BLaER1 (cell line): ENCODE measurements around the gene RRM2.
"Not testable (repeated sequence)": the region's sequence is repeated elsewhere in the genome, so short reads cannot be mapped to it uniquely, and the experiment has no call there.

Experiments
- H3K27ac ChIP-seq: shearing (Covaris generic); formaldehyde crosslinking; 2 replicates; pipeline ENCODE4 v1.8.1; 2022
- H3K27me3 ChIP-seq: shearing (Covaris generic); formaldehyde crosslinking; 2 replicates; pipeline ENCODE4 v1.8.1; 2022
- H3K36me3 ChIP-seq: shearing (Covaris generic); formaldehyde crosslinking; 2 replicates; pipeline ENCODE4 v1.8.1; 2022
- H3K4me1 ChIP-seq: shearing (Covaris generic); formaldehyde crosslinking; 2 replicates; pipeline ENCODE4 v1.8.1; 2022
- H3K4me2 ChIP-seq: shearing (Covaris generic); formaldehyde crosslinking; 2 replicates; pipeline ENCODE4 v1.8.1; 2022
- H3K4me3 ChIP-seq: shearing (Covaris generic); formaldehyde crosslinking; 2 replicates; pipeline ENCODE4 v1.8.1; 2022
- H3K9ac ChIP-seq: shearing (Covaris generic); formaldehyde crosslinking; 2 replicates; pipeline ENCODE4 v1.8.1; 2022
- H3K9me3 ChIP-seq: shearing (Covaris generic); formaldehyde crosslinking; 2 replicates; pipeline ENCODE4 v1.8.1; 2022
- H4K20me1 ChIP-seq: shearing (Covaris generic); formaldehyde crosslinking; 2 replicates; pipeline ENCODE4 v1.8.1; 2022
- Cebpa-rat ChIP-seq: shearing (Covaris generic); IDR thresholded peaks from 2 replicates; pipeline ENCODE4 v1.8.1; 2022

The RRM2 gene

DNA sequence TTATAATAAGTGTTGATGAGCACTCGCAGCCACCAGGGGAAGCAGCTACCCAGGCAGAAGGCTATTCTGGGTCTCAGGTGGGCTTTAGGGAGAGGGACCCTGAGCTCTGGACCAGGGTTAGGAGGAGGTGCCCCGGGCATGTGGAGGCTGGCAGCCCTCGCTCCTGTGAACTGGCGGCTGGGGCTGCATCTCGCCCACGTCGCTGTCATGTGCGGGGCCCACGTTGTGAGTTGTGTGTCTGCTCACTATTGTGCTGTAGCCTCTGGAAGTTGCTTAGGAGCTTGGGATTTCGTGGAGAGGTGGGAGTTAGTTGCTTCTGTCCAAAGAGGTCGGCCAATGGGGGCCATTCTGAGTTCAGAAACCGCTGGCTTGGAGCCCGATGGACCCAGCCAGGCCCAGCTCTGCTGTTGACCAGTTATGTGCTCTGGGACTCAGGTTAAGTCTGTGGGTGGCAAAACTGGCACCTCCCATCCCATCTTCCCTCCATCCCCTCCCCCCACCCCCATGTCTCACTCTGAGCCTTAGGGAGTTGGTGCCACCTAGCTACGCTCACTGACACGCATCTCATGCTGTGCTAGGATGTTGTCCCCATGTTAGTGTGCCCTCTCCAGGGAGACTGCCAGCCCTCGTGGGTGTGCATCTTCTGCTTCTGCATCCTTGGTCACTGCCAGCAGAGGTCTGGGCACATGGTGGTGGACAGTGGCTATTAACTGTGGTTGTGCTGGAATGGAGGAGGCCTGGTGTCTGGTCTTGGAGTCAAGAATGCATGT lies 18.5 kb downstream of the RRM2 start:
- Histone ChIP-seq H4K20me1 (peaks cover 60% of the 10 kb centered on the region), H3K9ac (peak overlapping the region; percentile 15; the same call in 1 of the 2 replicates), H3K9me3 (no peaks in the 10 kb centered on the region), H3K4me2 (peak overlapping the region; percentile 74), H3K4me1 (peaks cover 69% of the 10 kb centered on the region), H3K36me3 (peaks cover 79% of the 10 kb centered on the region), H3K4me3 (0 out of 2 replicates have a peak overlapping the region, but pooled peaks have one; percentile 13), H3K27me3 (no peaks in the 10 kb centered on the region), H3K27ac (peak overlapping the region; percentile 47; the same call in 1 of the 2 replicates)
- no peak for TF ChIP-seq Cebpa-rat

DNA sequence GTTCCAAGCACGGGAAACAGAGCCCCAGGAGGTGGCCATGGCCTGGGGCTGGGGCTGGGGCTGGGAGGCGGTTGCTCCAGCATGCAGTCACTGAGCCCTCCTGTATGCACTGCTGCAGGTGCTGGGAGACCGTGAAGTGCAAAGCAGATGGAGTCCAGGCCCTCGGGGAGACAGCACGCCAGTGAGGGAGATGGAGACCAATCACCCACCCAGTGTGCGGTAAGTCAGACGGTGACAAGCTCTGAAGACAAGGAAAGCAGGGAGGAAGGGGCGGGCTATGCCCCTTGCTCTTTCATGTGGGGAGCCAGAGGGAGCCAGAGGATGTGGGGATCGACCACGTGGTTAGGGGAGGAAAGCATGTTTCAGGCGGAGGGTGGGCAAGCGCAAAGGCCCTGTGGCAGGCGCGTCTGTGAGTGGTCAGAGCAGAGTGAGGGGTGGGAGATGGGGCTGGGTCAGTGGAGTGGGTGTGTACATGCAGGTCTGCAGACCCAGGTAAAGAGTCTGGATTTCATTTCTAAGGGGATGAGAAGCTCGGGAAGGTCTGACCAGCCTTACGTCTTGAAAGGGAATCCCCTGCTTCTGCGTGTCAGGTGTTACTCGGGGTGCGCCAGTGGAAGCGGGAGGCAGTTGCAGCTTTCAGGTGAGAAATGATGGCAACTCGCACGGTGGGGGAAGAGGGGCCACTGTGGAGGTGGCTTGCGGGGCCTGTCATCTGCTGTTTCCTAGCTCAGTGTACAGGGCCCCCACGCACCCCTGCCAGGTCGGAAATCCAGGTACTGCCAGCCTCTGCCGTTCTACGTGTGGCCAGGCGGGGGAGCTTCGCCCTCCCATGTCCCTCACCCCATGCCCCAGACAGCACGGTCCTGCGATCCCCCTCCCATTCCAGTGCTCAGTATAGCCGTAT lies 19.4 kb downstream of the RRM2 start:
- Histone ChIP-seq H3K4me2 (peak overlapping the region; percentile 74), H3K4me1 (peaks cover 69% of the 10 kb centered on the region), H3K27me3 (no peaks in the 10 kb centered on the region)

DNA sequence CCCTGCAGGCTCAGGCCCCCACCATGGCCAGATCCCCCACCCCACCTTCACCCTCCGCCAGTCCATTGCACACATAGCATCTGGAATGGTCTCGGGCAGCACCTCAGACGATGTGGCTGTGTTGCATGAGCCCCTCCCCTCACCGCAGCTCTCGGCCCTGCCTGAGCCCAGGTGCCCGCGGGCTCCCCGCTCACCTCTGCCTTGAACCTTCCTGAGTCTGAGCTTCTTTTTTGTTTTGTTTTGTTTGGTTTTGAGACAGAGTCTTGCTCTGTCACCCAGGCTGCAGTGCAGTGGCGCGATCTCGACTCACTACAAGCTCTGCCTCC lies 20.1 kb downstream of the RRM2 start:
- Histone ChIP-seq H3K4me3 (no peak overlapping the region), H3K27ac (no peak overlapping the region), H3K9me3 (no peaks in the 10 kb centered on the region), H3K4me1 (peaks cover 69% of the 10 kb centered on the region), H4K20me1 (peaks cover 55% of the 10 kb centered on the region), H3K36me3 (peaks cover 79% of the 10 kb centered on the region), H3K27me3 (no peaks in the 10 kb centered on the region), H3K9ac (no peak overlapping the region), H3K4me2 (peak overlapping the region; percentile 74)
- TF ChIP-seq Cebpa-rat, result no peak

More for the DNA sequence above, 19.4 kb downstream of the RRM2 start:
- no peak for TF ChIP-seq Cebpa-rat
- Histone ChIP-seq H3K36me3 (peaks cover 79% of the 10 kb centered on the region), H3K9ac (no peak overlapping the region), H4K20me1 (peaks cover 55% of the 10 kb centered on the region), H3K4me3 (0 out of 2 replicates have a peak overlapping the region, but pooled peaks have one; percentile 13), H3K9me3 (no peaks in the 10 kb centered on the region), H3K27ac (peak overlapping the region; percentile 47; the same call in 1 of the 2 replicates)

DNA sequence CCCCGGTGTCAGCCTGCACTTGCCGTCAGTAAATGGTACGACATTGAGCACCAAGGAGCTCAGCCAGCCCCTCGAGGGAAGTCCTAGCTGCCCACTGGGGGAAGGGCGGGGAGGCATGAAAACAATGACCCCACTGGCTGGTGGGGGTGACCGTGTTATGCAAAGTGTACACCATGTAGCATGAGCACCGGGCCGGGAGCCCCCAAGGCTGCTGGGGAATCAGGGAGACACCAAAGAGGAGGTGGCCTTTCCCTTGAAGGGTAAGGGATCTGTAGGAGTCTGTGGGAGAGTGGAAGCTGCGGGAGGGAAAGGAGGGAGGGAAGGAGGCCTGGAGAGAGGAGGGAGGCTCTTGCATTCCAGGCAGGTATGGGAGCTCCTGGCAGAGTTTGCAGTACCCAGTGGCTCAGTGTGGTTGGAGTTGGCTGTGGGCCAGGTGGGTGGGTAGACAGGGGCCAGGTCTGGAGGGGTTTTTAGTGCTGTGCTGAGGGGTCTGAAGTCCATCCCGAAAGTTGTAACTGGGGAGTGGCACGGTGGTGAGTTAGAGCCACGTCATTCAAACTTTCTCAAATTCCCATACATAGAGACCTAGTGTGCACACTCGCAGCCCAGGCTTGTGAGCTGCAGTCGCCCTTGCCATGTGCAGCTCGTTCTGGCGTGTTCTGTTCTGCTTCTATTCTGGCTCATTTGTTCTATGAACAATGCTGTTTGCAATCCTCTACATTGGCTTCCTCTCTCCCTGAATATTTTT lies 22.4 kb downstream of the RRM2 start:
- peak overlapping the region; percentile 74 for H3K4me2 ChIP-seq
- TF ChIP-seq Cebpa-rat, result no peak
- H3K4me3 ChIP-seq, result no peak overlapping the region
- H3K36me3 ChIP-seq, result peaks cover 85% of the 10 kb centered on the region
- peak overlapping the region; percentile 35; the same call in 1 of the 2 replicates for H3K27ac ChIP-seq
- peaks cover 59% of the 10 kb centered on the region for H3K4me1 ChIP-seq
- H3K27me3 ChIP-seq, result no peaks in the 10 kb centered on the region
- H3K9me3 ChIP-seq, result no peaks in the 10 kb centered on the region
- peaks cover 53% of the 10 kb centered on the region for H4K20me1 ChIP-seq
- no peak overlapping the region for H3K9ac ChIP-seq

DNA sequence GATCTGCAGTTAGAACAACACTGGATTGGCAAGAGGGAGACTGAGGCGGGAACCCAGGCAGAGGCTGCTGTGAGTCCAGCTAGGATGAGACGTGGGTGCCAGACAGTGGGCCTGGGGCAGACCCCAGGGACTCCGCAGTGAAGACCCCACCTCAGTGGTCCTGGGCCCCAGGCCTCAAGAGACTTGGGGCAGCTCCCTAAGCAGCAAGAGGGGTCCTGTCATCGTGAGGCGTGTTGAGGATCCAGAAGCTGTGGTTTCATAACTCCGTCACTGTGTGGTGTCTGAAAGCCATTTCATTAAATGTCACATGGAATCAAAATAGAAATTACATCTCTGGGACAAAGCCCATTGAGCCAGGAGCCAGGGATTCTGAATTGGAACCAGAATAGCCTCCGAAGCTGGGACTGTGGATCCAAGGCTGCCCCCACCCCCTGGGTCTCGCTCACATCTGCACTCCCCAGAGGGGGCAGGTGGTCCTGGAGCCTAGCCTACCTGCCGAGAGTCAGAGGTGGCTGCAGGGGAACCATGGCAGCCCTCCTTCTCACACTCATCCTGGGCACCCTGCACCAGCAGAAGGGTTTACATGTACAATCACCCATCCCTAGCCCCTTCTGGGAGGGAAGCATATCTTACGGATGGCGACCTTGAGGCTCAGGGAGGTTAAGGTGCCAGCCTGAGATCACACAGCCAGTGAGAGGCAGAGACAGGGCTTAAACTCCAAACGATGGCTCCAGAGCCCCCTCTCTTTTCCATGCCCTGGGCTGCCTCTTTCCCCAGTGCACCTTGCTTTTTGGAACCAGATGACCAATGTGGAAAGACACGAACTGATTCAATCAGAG lies 23.2 kb downstream of the RRM2 start:
- H3K36me3 ChIP-seq, result peaks cover 86% of the 10 kb centered on the region
- no peak overlapping the region for H3K4me2 ChIP-seq
- no peak for TF ChIP-seq Cebpa-rat
- peak overlapping the region; percentile 35; the same call in 1 of the 2 replicates for H3K27ac ChIP-seq
- H3K9me3 ChIP-seq, result no peaks in the 10 kb centered on the region
- no peaks in the 10 kb centered on the region for H3K27me3 ChIP-seq
- H3K4me3 ChIP-seq, result no peak overlapping the region
- peaks cover 51% of the 10 kb centered on the region for H3K4me1 ChIP-seq
- H4K20me1 ChIP-seq, result peaks cover 45% of the 10 kb centered on the region
- H3K9ac ChIP-seq, result no peak overlapping the region

DNA sequence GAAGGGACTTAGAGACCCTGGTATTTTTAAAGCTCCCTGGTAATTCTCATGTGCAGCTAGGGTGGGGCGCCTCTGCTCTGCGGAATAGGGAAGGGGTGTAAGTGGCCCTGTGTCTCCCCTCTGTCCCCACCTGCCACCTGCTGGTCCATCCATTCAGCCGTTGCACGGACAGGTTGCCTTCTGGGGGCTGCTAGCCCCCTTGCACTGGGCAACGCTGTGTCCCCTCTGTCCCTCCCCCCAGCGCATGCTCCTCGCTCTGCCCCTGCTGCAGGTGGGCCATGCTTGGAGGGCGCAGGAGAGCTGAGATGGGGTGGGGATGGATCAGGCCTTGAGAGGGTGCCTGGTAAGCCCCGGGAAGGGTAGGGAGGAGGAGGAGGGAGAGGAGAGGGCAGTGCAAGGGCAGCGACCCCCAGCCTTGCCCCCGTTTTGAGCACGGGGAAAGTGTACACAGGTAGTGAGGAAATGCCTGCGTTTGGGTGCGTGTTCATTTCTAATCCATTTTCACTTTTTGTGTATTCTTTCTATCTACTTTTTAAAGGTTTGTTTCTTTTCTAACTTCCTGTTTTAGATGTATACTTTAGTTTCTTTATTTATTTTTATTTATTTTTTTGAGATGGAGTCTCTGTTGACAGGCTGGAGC lies 23.9 kb downstream of the RRM2 start:
- no peaks in the 10 kb centered on the region for H3K27me3 ChIP-seq
- no peak overlapping the region for H3K4me3 ChIP-seq
- no peak for TF ChIP-seq Cebpa-rat
- no peaks in the 10 kb centered on the region for H3K9me3 ChIP-seq
- H3K27ac ChIP-seq, result no peak overlapping the region
- H3K4me1 ChIP-seq, result peaks cover 43% of the 10 kb centered on the region
- H3K4me2 ChIP-seq, result no peak overlapping the region
- peaks cover 37% of the 10 kb centered on the region; the same call in 1 of the 2 replicates for H4K20me1 ChIP-seq
- no peak overlapping the region for H3K9ac ChIP-seq
- H3K36me3 ChIP-seq, result peaks cover 90% of the 10 kb centered on the region

DNA sequence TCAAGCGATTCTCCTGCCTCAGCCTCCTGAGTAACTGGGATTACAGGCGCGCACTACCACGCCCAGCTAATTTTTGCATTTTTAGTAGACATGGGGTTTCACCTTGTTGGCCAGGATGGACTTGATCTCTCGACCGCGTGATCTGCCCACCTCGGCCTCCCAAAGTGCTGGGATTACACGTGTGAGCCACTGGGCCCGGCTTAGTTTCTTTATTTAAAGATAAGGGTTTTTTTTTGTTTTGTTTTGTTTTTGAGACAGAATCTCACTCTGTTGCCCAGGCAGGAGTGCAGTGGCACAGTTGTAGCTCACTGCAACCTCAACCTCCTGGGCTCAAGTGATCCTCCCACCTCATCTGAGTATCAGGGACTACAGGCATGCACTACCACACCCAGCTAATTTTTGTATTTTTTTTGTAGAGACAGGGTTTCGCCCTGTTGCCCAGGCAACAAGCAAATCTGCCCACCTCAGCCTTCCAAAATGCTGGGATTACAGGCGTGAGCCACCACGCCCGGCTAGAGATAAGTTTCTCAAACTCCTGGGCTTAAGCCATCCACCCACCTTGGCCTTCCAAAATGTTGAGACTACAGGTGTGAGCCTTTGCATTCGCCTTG lies 24.6 kb downstream of the RRM2 start:
- not testable (repeated sequence) for H3K9ac ChIP-seq, H3K4me2 ChIP-seq, H3K4me3 ChIP-seq, H3K9me3 ChIP-seq, H3K27ac ChIP-seq, H3K27me3 ChIP-seq
- Histone ChIP-seq H3K36me3 (peaks cover 90% of the 10 kb centered on the region), H3K4me1 (peaks cover 37% of the 10 kb centered on the region), H4K20me1 (peaks cover 31% of the 10 kb centered on the region; the same call in 1 of the 2 replicates)

DNA sequence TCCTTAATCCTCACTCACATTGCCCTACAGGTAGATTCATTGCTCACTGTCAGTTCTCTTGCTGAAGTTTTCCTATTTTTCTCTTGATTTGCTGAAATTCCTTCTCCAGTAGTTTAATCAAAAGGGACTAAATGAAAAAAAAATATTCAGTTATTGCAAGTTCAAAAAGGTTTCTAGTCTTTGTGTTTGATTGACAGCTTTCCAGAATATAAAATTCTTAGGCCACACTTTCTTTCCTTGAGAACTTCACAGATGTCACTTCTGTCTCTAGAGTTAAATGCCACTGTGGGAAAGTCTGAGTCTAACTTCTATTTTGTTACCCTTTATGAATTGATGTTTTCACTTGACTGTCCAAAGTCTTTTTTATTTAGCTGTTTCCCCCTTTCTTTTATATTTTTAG lies 25.7 kb downstream of the RRM2 start:
- no peak overlapping the region for H3K9ac ChIP-seq
- no peak for TF ChIP-seq Cebpa-rat
- no peak overlapping the region for H3K4me2 ChIP-seq
- peaks cover 26% of the 10 kb centered on the region for H3K4me1 ChIP-seq
- no peaks in the 10 kb centered on the region for H3K9me3 ChIP-seq
- H4K20me1 ChIP-seq, result peaks cover 20% of the 10 kb centered on the region; the same call in 1 of the 2 replicates
- no peak overlapping the region for H3K27ac ChIP-seq
- H3K27me3 ChIP-seq, result no peaks in the 10 kb centered on the region
- H3K4me3 ChIP-seq, result no peak overlapping the region
- H3K36me3 ChIP-seq, result peaks cover 89% of the 10 kb centered on the region
